ENCODE measurements around the gene PCSK6.

The PCSK6 gene

DNA sequence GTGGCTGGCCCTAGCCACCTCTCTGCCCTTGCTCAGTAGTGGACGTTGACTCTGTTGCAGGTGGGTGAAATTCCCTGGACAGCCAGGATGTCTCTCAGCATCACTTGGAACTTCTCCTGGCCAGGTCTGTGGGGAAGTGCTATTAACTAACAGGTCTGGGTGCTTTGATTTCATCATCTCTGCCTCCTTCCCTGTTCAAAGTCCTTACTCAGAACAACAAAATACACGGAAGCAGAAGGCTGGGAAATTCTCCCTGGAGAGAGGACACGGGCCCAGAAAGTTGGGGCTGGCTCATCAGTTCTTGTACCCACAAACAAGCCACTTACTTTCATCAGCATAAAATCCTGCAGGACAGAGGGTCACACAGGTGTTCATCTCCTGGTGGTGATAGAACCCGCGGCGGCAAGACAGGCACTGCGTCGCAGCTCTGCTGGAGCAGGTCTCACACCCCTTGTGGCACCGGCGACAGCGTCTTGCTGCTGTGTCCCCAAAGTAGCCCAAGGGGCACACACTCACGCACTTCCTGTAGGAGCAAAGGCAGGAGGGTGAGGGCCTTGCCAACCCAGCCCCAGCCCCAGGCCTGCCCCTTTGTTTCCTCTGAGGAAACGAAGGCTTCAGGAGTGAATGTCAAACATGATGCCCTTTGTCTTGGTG lies 164.9 kb downstream of the PCSK6 start:
- ATAC-seq, result no peak

DNA sequence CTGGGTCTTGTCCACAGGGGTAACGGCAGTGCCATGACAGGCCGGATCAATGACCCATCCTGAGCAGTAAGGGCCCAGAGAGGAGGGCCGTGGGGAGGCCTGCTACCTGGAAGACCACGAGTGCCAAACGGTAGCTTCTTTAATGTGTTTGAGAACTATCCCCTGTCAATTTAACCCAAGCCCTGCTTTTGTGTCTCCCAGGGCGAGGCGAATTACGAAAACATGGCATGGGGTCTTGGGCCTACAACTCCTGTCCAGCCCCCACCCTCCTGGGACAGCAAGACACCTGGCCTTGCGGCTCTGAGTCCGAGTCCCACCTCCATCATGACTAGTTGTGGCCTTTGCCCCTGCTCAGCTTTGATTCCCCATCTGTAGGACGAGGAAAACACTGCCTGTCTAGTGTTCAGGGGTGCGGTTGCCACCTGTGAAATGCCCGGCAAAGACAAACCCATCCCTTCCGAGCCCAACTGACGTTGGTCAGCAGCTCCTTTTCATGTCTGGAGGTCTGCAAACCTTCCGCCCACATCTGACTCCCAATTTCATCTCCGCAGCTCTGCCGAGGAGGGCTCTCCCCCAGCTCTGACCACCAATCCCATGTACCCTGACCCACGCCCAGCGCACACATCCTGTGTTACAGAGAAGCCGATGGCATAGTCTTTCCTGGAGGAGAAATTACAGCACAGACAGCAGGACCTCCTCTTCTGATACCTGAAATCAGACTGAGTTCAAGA lies 165.5 kb downstream of the PCSK6 start:
- no peak for ATAC-seq
- TF ChIP-seq GLIS3 (CRISPR knock-in tag; IDR thresholded peaks at IDR 0.05) (no peak), TOX (CRISPR knock-in tag; IDR thresholded peaks at IDR 0.05; ENCODE audit: borderline replicate concordance) (no peak), ESRRG (CRISPR knock-in tag; IDR thresholded peaks at IDR 0.05) (no peak), ZFP3 (CRISPR knock-in tag; IDR thresholded peaks at IDR 0.05) (no peak), ZFP30 (CRISPR knock-in tag; IDR thresholded peaks at IDR 0.05) (no peak), ZNF70 (CRISPR knock-in tag; IDR thresholded peaks at IDR 0.05) (no peak)
- TF ChIP-seq, protein P1, sequence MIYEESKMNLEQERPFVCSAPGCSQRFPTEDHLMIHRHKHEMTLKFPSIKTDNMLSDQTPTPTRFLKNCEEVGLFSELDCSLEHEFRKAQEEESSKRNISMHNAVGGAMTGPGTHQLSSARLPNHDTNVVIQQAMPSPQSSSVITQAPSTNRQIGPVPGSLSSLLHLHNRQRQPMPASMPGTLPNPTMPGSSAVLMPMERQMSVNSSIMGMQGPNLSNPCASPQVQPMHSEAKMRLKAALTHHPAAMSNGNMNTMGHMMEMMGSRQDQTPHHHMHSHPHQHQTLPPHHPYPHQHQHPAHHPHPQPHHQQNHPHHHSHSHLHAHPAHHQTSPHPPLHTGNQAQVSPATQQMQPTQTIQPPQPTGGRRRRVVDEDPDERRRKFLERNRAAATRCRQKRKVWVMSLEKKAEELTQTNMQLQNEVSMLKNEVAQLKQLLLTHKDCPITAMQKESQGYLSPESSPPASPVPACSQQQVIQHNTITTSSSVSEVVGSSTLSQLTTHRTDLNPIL (CRISPR knock-in tag; IDR thresholded peaks at IDR 0.05; ENCODE audit: low read depth), result no peak
- TF ChIP-seq, protein P2, sequence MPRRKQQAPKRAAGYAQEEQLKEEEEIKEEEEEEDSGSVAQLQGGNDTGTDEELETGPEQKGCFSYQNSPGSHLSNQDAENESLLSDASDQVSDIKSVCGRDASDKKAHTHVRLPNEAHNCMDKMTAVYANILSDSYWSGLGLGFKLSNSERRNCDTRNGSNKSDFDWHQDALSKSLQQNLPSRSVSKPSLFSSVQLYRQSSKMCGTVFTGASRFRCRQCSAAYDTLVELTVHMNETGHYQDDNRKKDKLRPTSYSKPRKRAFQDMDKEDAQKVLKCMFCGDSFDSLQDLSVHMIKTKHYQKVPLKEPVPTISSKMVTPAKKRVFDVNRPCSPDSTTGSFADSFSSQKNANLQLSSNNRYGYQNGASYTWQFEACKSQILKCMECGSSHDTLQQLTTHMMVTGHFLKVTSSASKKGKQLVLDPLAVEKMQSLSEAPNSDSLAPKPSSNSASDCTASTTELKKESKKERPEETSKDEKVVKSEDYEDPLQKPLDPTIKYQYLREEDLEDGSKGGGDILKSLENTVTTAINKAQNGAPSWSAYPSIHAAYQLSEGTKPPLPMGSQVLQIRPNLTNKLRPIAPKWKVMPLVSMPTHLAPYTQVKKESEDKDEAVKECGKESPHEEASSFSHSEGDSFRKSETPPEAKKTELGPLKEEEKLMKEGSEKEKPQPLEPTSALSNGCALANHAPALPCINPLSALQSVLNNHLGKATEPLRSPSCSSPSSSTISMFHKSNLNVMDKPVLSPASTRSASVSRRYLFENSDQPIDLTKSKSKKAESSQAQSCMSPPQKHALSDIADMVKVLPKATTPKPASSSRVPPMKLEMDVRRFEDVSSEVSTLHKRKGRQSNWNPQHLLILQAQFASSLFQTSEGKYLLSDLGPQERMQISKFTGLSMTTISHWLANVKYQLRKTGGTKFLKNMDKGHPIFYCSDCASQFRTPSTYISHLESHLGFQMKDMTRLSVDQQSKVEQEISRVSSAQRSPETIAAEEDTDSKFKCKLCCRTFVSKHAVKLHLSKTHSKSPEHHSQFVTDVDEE (CRISPR knock-in tag; IDR thresholded peaks at IDR 0.05), result no peak
- TF ChIP-seq, protein P3, sequence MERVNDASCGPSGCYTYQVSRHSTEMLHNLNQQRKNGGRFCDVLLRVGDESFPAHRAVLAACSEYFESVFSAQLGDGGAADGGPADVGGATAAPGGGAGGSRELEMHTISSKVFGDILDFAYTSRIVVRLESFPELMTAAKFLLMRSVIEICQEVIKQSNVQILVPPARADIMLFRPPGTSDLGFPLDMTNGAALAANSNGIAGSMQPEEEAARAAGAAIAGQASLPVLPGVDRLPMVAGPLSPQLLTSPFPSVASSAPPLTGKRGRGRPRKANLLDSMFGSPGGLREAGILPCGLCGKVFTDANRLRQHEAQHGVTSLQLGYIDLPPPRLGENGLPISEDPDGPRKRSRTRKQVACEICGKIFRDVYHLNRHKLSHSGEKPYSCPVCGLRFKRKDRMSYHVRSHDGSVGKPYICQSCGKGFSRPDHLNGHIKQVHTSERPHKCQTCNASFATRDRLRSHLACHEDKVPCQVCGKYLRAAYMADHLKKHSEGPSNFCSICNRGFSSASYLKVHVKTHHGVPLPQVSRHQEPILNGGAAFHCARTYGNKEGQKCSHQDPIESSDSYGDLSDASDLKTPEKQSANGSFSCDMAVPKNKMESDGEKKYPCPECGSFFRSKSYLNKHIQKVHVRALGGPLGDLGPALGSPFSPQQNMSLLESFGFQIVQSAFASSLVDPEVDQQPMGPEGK (CRISPR knock-in tag; IDR thresholded peaks at IDR 0.05; ENCODE audit: borderline replicate concordance), result no peak

More for the DNA sequence above, 164.9 kb downstream of the PCSK6 start:
- TF ChIP-seq, protein P4, sequence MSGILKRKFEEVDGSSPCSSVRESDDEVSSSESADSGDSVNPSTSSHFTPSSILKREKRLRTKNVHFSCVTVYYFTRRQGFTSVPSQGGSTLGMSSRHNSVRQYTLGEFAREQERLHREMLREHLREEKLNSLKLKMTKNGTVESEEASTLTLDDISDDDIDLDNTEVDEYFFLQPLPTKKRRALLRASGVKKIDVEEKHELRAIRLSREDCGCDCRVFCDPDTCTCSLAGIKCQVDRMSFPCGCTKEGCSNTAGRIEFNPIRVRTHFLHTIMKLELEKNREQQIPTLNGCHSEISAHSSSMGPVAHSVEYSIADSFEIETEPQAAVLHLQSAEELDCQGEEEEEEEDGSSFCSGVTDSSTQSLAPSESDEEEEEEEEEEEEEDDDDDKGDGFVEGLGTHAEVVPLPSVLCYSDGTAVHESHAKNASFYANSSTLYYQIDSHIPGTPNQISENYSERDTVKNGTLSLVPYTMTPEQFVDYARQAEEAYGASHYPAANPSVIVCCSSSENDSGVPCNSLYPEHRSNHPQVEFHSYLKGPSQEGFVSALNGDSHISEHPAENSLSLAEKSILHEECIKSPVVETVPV (CRISPR knock-in tag; IDR thresholded peaks at IDR 0.05), result no peak
- TF ChIP-seq ARNTL (CRISPR knock-in tag; IDR thresholded peaks at IDR 0.05; ENCODE audit: borderline replicate concordance, low read depth) (no peak), ZFP30 (CRISPR knock-in tag; IDR thresholded peaks at IDR 0.05) (no peak), ZNF8 (CRISPR knock-in tag; IDR thresholded peaks at IDR 0.05) (no peak), RARB (CRISPR knock-in tag; IDR thresholded peaks at IDR 0.05) (no peak), CSDC2 (CRISPR knock-in tag; IDR thresholded peaks at IDR 0.05) (no peak), GLIS3 (CRISPR knock-in tag; IDR thresholded peaks at IDR 0.05) (no peak), TOX (CRISPR knock-in tag; IDR thresholded peaks at IDR 0.05; ENCODE audit: borderline replicate concordance) (no peak)

DNA sequence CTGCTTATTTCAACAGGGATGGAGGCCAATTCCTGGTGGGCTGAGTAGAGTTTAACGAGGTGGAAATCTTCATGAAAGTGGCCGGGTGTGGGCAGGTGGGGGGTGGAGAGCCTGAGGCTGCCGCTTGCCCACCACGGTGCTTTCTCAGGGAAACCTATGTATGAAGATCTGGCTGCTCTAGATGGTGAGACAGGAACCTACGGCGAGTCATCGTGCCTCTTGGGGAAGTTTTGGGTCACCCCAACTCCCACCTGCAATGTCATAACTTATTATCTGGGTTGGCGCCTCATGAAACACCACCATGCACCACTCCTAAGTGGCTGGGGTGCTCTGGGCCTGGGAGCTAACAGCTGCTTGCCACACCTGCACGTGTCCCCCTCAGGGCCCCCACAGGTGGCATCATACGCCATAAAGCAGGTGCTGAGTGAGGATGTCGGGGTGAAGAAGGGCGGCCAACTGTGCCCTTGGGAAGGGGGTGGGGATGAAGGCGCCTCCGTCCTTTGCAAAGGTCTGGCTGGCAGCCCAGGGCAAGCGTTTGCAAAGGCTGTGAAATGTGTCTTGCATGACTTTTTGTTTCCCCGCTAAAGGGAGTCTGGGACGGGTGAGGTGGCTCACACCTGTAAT lies 166.5 kb downstream of the PCSK6 start:
- TF ChIP-seq, protein P5, sequence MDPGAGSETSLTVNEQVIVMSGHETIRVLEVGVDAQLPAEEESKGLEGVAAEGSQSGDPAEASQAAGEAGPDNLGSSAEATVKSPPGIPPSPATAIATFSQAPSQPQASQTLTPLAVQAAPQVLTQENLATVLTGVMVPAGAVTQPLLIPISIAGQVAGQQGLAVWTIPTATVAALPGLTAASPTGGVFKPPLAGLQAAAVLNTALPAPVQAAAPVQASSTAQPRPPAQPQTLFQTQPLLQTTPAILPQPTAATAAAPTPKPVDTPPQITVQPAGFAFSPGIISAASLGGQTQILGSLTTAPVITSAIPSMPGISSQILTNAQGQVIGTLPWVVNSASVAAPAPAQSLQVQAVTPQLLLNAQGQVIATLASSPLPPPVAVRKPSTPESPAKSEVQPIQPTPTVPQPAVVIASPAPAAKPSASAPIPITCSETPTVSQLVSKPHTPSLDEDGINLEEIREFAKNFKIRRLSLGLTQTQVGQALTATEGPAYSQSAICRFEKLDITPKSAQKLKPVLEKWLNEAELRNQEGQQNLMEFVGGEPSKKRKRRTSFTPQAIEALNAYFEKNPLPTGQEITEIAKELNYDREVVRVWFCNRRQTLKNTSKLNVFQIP (CRISPR knock-in tag; IDR thresholded peaks at IDR 0.05; ENCODE audit: borderline replicate concordance, low read depth), result no peak
- TF ChIP-seq, protein P3 (CRISPR knock-in tag; IDR thresholded peaks at IDR 0.05; ENCODE audit: borderline replicate concordance), result no peak
- TF ChIP-seq, protein P1 (CRISPR knock-in tag; IDR thresholded peaks at IDR 0.05; ENCODE audit: low read depth), result no peak
- TF ChIP-seq CSDC2 (CRISPR knock-in tag; IDR thresholded peaks at IDR 0.05) (no peak), ZC3H10 (CRISPR knock-in tag; IDR thresholded peaks at IDR 0.05) (no peak), ZFP3 (CRISPR knock-in tag; IDR thresholded peaks at IDR 0.05) (no peak), SNAI2 (CRISPR knock-in tag; IDR thresholded peaks at IDR 0.05) (no peak), RARB (CRISPR knock-in tag; IDR thresholded peaks at IDR 0.05) (no peak), ARNTL (CRISPR knock-in tag; IDR thresholded peaks at IDR 0.05; ENCODE audit: borderline replicate concordance, low read depth) (no peak)
- ATAC-seq, result no peak

Measured in SK-N-SH treated with all-trans-retinoic acid at 6 μM for 48 hours (cell line).